Glomerular visceral epithelial cell (primary cell): Measurements from ENCODE around the gene C2CD2.
A peak's percentile ranks its signal among the peaks of the same experiment; 100 is the strongest.

Experiments
- DNase-seq: peaks from one replicate; pipeline ENCODE4 v3.0.0-alpha.2; 2016; ENCODE audit errors: extremely low spot score

Gene C2CD2

GRCh38 chr21:41932576-41933312 is 21.1 kb downstream of the C2CD2 start:
- DNase-seq, result peak; percentile 83

- DNase-seq, result peak; percentile 92
These were observed 21.6 kb downstream of the C2CD2 start for GRCh38 chr21:41932191-41932575.

- DNase-seq, result peak; percentile 58
These were observed 22.8 kb downstream of the C2CD2 start for GRCh38 chr21:41931041-41931451.

GRCh38 chr21:41929248-41929647 is 24.6 kb downstream of the C2CD2 start:
- DNase-seq, result no peak

GRCh38 chr21:41928621-41929220 is 25.1 kb downstream of the C2CD2 start:
- peak; percentile 21 for DNase-seq

- DNase-seq, result no peak
These were observed 25.9 kb downstream of the C2CD2 start for GRCh38 chr21:41927727-41928409.

GRCh38 chr21:41926807-41927171 is 27.0 kb downstream of the C2CD2 start:
- DNase-seq, result no peak

- DNase-seq, result peak; percentile 36
These were observed 27.6 kb downstream of the C2CD2 start for GRCh38 chr21:41926117-41926806.

GRCh38 chr21:41925767-41926116 is 28.1 kb downstream of the C2CD2 start:
- no peak for DNase-seq

GRCh38 chr21:41924368-41924754 is 29.5 kb downstream of the C2CD2 start:
- no peak for DNase-seq

- no peak for DNase-seq
These were observed 30.0 kb downstream of the C2CD2 start for GRCh38 chr21:41923631-41924367.

GRCh38 chr21:41923186-41923585 is 30.6 kb downstream of the C2CD2 start:
- no peak for DNase-seq

- DNase-seq, result no peak
These were observed 32.8 kb downstream of the C2CD2 start for GRCh38 chr21:41921021-41921420.

GRCh38 chr21:41920476-41920875 is 33.3 kb downstream of the C2CD2 start:
- no peak for DNase-seq

- no peak for DNase-seq
These were observed 34.0 kb downstream of the C2CD2 start for GRCh38 chr21:41919666-41920398.

GRCh38 chr21:41918561-41919358 is 35.1 kb downstream of the C2CD2 start:
- no peak for DNase-seq

GRCh38 chr21:41917531-41917930 is 36.3 kb downstream of the C2CD2 start:
- DNase-seq, result no peak

GRCh38 chr21:41916888-41917433 is 36.9 kb downstream of the C2CD2 start:
- no peak for DNase-seq

GRCh38 chr21:41914965-41915364 is 38.9 kb downstream of the C2CD2 start:
- DNase-seq, result no peak

GRCh38 chr21:41914358-41914757 is 39.5 kb downstream of the C2CD2 start:
- no peak for DNase-seq
